ENCODE measurements around the gene LRMDA.

LRMDA gene

GRCh38 chr10:76085002-76085816, 653.8 kb downstream of the LRMDA start:
- TF ChIP-seq MAX (IDR thresholded peaks at IDR 0.05) (no peak), NFIC (IDR thresholded peaks at IDR 0.05) (no peak), CEBPB (IDR thresholded peaks at IDR 0.05) (no peak), REST (IDR thresholded peaks at IDR 0.05; ENCODE audit: low read depth) (no peak), TEAD4 (IDR thresholded peaks at IDR 0.05) (no peak), FOXM1 (IDR thresholded peaks at IDR 0.05; ENCODE audit: borderline replicate concordance, low read depth) (no peak), USF1 (IDR thresholded peaks at IDR 0.05) (no peak), EGR1 (IDR thresholded peaks at IDR 0.05) (no peak), ZBTB7A (IDR thresholded peaks at IDR 0.05; ENCODE audit: low read depth) (no peak), TCF12 (IDR thresholded peaks at IDR 0.05; ENCODE audit: low read depth) (no peak), YY1 (IDR thresholded peaks at IDR 0.05; ENCODE audit: low read depth) (no peak), RAD21 (IDR thresholded peaks at IDR 0.05; ENCODE audit: low read depth) (no peak), CREB1 (IDR thresholded peaks at IDR 0.05; ENCODE audit: low read depth) (no peak), TAF1 (IDR thresholded peaks at IDR 0.05; ENCODE audit: low read depth) (no peak), EP300 (IDR thresholded peaks at IDR 0.05; ENCODE audit: borderline replicate concordance) (no peak)

- no peak for TF ChIP-seq FOXM1 (IDR thresholded peaks at IDR 0.05; ENCODE audit: borderline replicate concordance, low read depth)
- TF ChIP-seq MAX (IDR thresholded peaks at IDR 0.05), result no peak
- TF ChIP-seq EGR1 (IDR thresholded peaks at IDR 0.05), result no peak
These were observed 654.4 kb downstream of the LRMDA start for GRCh38 chr10:76085817-76086167.

GRCh38 chr10:76086170-76086760, 654.8 kb downstream of the LRMDA start:
- TF ChIP-seq TEAD4 (IDR thresholded peaks at IDR 0.05) (no peak), NFIC (IDR thresholded peaks at IDR 0.05) (no peak), TAF1 (IDR thresholded peaks at IDR 0.05; ENCODE audit: low read depth) (no peak), MAX (IDR thresholded peaks at IDR 0.05) (no peak), USF1 (IDR thresholded peaks at IDR 0.05) (no peak), YY1 (IDR thresholded peaks at IDR 0.05; ENCODE audit: low read depth) (no peak), TCF12 (IDR thresholded peaks at IDR 0.05; ENCODE audit: low read depth) (no peak), FOXM1 (IDR thresholded peaks at IDR 0.05; ENCODE audit: borderline replicate concordance, low read depth) (no peak), CREB1 (IDR thresholded peaks at IDR 0.05; ENCODE audit: low read depth) (no peak), EP300 (IDR thresholded peaks at IDR 0.05; ENCODE audit: borderline replicate concordance) (no peak), ZBTB7A (IDR thresholded peaks at IDR 0.05; ENCODE audit: low read depth) (no peak), REST (IDR thresholded peaks at IDR 0.05; ENCODE audit: low read depth) (no peak), EGR1 (IDR thresholded peaks at IDR 0.05) (no peak), RAD21 (IDR thresholded peaks at IDR 0.05; ENCODE audit: low read depth) (no peak), CEBPB (IDR thresholded peaks at IDR 0.05) (no peak)

- TF ChIP-seq ZBTB7A (IDR thresholded peaks at IDR 0.05; ENCODE audit: low read depth) (no peak), EP300 (IDR thresholded peaks at IDR 0.05; ENCODE audit: borderline replicate concordance) (no peak), RAD21 (IDR thresholded peaks at IDR 0.05; ENCODE audit: low read depth) (peak; percentile 53), CREB1 (IDR thresholded peaks at IDR 0.05; ENCODE audit: low read depth) (no peak), REST (IDR thresholded peaks at IDR 0.05; ENCODE audit: low read depth) (no peak)
These were observed 655.6 kb downstream of the LRMDA start for GRCh38 chr10:76086761-76087639.

Data from Ishikawa (cell line).